Measurements from ENCODE around the gene NEK9.

The NEK9 gene

GRCh38 chr14:75044752-75045151 lies 82.1 kb downstream of the NEK9 start:
- Histone ChIP-seq H3K36me3 (ENCODE audit: low read length) (no peaks in the 10 kb centered on the region; the same call in 1 of the 2 replicates), H2AFZ (ENCODE audit: low read depth, low read length, severe bottlenecking) (no peak overlapping the region), H3F3A (ENCODE audit: insufficient read depth) (0 out of 2 replicates have a peak, but pooled peaks cover 8% of the 10 kb centered on the region), H3K79me2 (ENCODE audit: insufficient read depth, low read length) (peaks cover 16% of the 10 kb centered on the region; the same call in 1 of the 2 replicates), H3K27ac (ENCODE audit: low read depth, low read length) (no peak overlapping the region), H3K27me3 (ENCODE audit: low read length) (no peaks in the 10 kb centered on the region), H3K4me2 (ENCODE audit: low read depth, low read length, poor library complexity, severe bottlenecking) (no peak overlapping the region), H3K9me2 (replicated peaks; ENCODE audit: insufficient read depth, low read length) (no peaks in the 10 kb centered on the region), H4K20me1 (ENCODE audit: low read depth, low read length) (no peaks in the 10 kb centered on the region), H3K9ac (ENCODE audit: low read length) (no peak overlapping the region), H3K9me3 (ENCODE audit: insufficient read depth, low read length) (no peaks in the 10 kb centered on the region), H3K4me3 (ENCODE audit: insufficient read depth, low read length, poor library complexity, severe bottlenecking) (no peak overlapping the region)
- TF ChIP-seq, protein P1, sequence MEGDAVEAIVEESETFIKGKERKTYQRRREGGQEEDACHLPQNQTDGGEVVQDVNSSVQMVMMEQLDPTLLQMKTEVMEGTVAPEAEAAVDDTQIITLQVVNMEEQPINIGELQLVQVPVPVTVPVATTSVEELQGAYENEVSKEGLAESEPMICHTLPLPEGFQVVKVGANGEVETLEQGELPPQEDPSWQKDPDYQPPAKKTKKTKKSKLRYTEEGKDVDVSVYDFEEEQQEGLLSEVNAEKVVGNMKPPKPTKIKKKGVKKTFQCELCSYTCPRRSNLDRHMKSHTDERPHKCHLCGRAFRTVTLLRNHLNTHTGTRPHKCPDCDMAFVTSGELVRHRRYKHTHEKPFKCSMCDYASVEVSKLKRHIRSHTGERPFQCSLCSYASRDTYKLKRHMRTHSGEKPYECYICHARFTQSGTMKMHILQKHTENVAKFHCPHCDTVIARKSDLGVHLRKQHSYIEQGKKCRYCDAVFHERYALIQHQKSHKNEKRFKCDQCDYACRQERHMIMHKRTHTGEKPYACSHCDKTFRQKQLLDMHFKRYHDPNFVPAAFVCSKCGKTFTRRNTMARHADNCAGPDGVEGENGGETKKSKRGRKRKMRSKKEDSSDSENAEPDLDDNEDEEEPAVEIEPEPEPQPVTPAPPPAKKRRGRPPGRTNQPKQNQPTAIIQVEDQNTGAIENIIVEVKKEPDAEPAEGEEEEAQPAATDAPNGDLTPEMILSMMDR (IDR thresholded peaks at IDR 0.05; ENCODE audit: insufficient read depth, low read length, poor library complexity, severe bottlenecking): no peak
- no peak for TF ChIP-seq EZH2phosphoT487 (conservative IDR thresholded peaks at IDR 0.05; ENCODE audit: low read length)

GRCh38 chr14:75044322-75044721 lies 82.5 kb downstream of the NEK9 start:
- H3K36me3 ChIP-seq (ENCODE audit: low read length): no peaks in the 10 kb centered on the region; the same call in 1 of the 2 replicates
- no peak overlapping the region for H3K27ac ChIP-seq (ENCODE audit: low read depth, low read length)
- no peaks in the 10 kb centered on the region for H3K9me3 ChIP-seq (ENCODE audit: insufficient read depth, low read length)
- 0 out of 2 replicates have a peak, but pooled peaks cover 8% of the 10 kb centered on the region for H3F3A ChIP-seq (ENCODE audit: insufficient read depth)
- no peak overlapping the region for H2AFZ ChIP-seq (ENCODE audit: low read depth, low read length, severe bottlenecking)
- H3K4me2 ChIP-seq (ENCODE audit: low read depth, low read length, poor library complexity, severe bottlenecking): no peak overlapping the region
- TF ChIP-seq EZH2phosphoT487 (conservative IDR thresholded peaks at IDR 0.05; ENCODE audit: low read length): no peak
- TF ChIP-seq, protein P1 (IDR thresholded peaks at IDR 0.05; ENCODE audit: insufficient read depth, low read length, poor library complexity, severe bottlenecking): no peak
- no peaks in the 10 kb centered on the region for H4K20me1 ChIP-seq (ENCODE audit: low read depth, low read length)
- peaks cover 16% of the 10 kb centered on the region; the same call in 1 of the 2 replicates for H3K79me2 ChIP-seq (ENCODE audit: insufficient read depth, low read length)
- H3K9ac ChIP-seq (ENCODE audit: low read length): no peak overlapping the region
- H3K4me3 ChIP-seq (ENCODE audit: insufficient read depth, low read length, poor library complexity, severe bottlenecking): no peak overlapping the region
- H3K9me2 ChIP-seq (replicated peaks; ENCODE audit: insufficient read depth, low read length): no peaks in the 10 kb centered on the region
- H3K27me3 ChIP-seq (ENCODE audit: low read length): no peaks in the 10 kb centered on the region

DNA sequence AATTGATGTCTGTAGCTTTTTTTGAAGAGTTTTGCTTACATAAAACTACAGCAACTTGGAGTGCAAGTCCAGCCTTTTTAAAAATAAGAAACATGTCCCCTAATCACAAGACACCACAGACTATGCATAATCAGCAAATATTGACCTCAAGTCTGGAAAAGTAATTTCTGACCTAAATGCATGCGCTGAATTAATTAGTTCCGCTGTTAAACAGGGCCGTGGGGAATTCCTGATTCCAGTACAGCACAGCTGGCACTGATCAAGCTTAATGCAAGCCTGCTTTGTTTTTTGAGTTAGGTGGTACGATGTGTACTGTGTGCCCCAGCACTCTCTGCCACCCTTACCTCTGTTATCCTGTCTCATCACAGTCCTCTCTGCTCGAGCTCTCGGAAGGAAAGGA lies 84.8 kb downstream of the NEK9 start:
- H3K9me2 ChIP-seq (replicated peaks; ENCODE audit: insufficient read depth, low read length): no peaks in the 10 kb centered on the region
- no peak overlapping the region for H3K9ac ChIP-seq (ENCODE audit: low read length)
- no peak overlapping the region for H3K4me2 ChIP-seq (ENCODE audit: low read depth, low read length, poor library complexity, severe bottlenecking)
- TF ChIP-seq EZH2phosphoT487 (conservative IDR thresholded peaks at IDR 0.05; ENCODE audit: low read length): no peak
- TF ChIP-seq, protein P1 (IDR thresholded peaks at IDR 0.05; ENCODE audit: insufficient read depth, low read length, poor library complexity, severe bottlenecking): no peak
- H3K27me3 ChIP-seq (ENCODE audit: low read length): no peaks in the 10 kb centered on the region
- no peak overlapping the region for H3K27ac ChIP-seq (ENCODE audit: low read depth, low read length)
- H3K4me3 ChIP-seq (ENCODE audit: insufficient read depth, low read length, poor library complexity, severe bottlenecking): no peak overlapping the region
- H3F3A ChIP-seq (ENCODE audit: insufficient read depth): peaks cover 3% of the 10 kb centered on the region; the same call in 1 of the 2 replicates
- peaks cover 16% of the 10 kb centered on the region; the same call in 1 of the 2 replicates for H3K79me2 ChIP-seq (ENCODE audit: insufficient read depth, low read length)
- H4K20me1 ChIP-seq (ENCODE audit: low read depth, low read length): no peaks in the 10 kb centered on the region
- H3K36me3 ChIP-seq (ENCODE audit: low read length): no peaks in the 10 kb centered on the region; the same call in 1 of the 2 replicates
- no peak overlapping the region for H2AFZ ChIP-seq (ENCODE audit: low read depth, low read length, severe bottlenecking)
- no peaks in the 10 kb centered on the region for H3K9me3 ChIP-seq (ENCODE audit: insufficient read depth, low read length)

All from SU-DHL-6 (cell line).